Frontal cortex (tissue), 4 donors: ENCODE data around the gene FRMD4A. TPM values are rescaled to one million over a fixed set of nuclear protein-coding genes. Genes with fewer than 3 reads are reported as not detected.

Experiments
- DNase-seq, 2 donors: peaks; one replicate each; pipeline ENCODE4 v3.0.0; 2012; ENCODE audit warnings: low spot score in 2 of 2
- FAIRE-seq: peaks from 2 replicates; lab custom pipeline; 2012; peaks lifted over from hg19 to GRCh38; lab: Jason Lieb, UNC
- total RNA-seq: library from RNA; depleted of rRNA; stranded (reverse); fragments of >200 nt; gene quantifications from one replicate; pipeline ENCODE4 v1.2.3, GENCODE V29; 2014
- donor health status: control.
- donor health status: control.
- donor health status: control.

The FRMD4A gene
- total RNA-seq, 1 donor from 2014 or later: 69.7 TPM

GRCh38 chr10:14039968-14040668 lies 290.6 kb downstream of the FRMD4A start:
- DNase-seq (no peak), FAIRE-seq (no peak)

- FAIRE-seq (no peak), DNase-seq (no peak)
Measured at GRCh38 chr10:14036233-14036632, 294.5 kb downstream of the FRMD4A start.

- no peak for FAIRE-seq
- DNase-seq: no peak
Measured at GRCh38 chr10:14035506-14035905, 295.2 kb downstream of the FRMD4A start.

- no peak for DNase-seq
- no peak for FAIRE-seq
Measured at GRCh38 chr10:14032406-14032998, 298.2 kb downstream of the FRMD4A start.

- no peak for DNase-seq
- FAIRE-seq: no peak
Measured at GRCh38 chr10:14026325-14026724, 304.4 kb downstream of the FRMD4A start.

- FAIRE-seq (no peak), DNase-seq (no peak)
Measured at GRCh38 chr10:14025283-14026189, 305.2 kb downstream of the FRMD4A start.

- DNase-seq (no peak), FAIRE-seq (no peak)
Measured at GRCh38 chr10:14024329-14025202, 306.2 kb downstream of the FRMD4A start.

- DNase-seq (no peak), FAIRE-seq (no peak)
Measured at GRCh38 chr10:14023673-14024328, 306.9 kb downstream of the FRMD4A start.

- FAIRE-seq (no peak), DNase-seq (no peak)
Measured at GRCh38 chr10:14022954-14023672, 307.6 kb downstream of the FRMD4A start.

- FAIRE-seq: no peak
- no peak for DNase-seq
Measured at GRCh38 chr10:14022052-14022451, 308.7 kb downstream of the FRMD4A start.

- DNase-seq (no peak), FAIRE-seq (no peak)
Measured at GRCh38 chr10:14020037-14020664, 310.6 kb downstream of the FRMD4A start.

GRCh38 chr10:14017467-14017866 lies 313.3 kb downstream of the FRMD4A start:
- FAIRE-seq (no peak), DNase-seq (no peak)

- FAIRE-seq (no peak), DNase-seq (no peak)
Measured at GRCh38 chr10:14016931-14017333, 313.8 kb downstream of the FRMD4A start.

- no peak for FAIRE-seq
- no peak for DNase-seq
Measured at GRCh38 chr10:14016011-14016536, 314.6 kb downstream of the FRMD4A start.

- no peak for FAIRE-seq
- DNase-seq: no peak
Measured at GRCh38 chr10:14014423-14014822, 316.3 kb downstream of the FRMD4A start.

- FAIRE-seq: no peak
Measured at GRCh38 chr10:14010769-14011574, 319.8 kb downstream of the FRMD4A start.

GRCh38 chr10:14010101-14010558 lies 320.6 kb downstream of the FRMD4A start:
- no peak for DNase-seq

More at GRCh38 chr10:14010769-14011574, 319.8 kb downstream of the FRMD4A start:
- DNase-seq: no peak

More at GRCh38 chr10:14010101-14010558, 320.6 kb downstream of the FRMD4A start:
- FAIRE-seq: no peak
